Panc1 (cell line): Measurements from ENCODE around the gene NOL9. TPM values are rescaled to one million over a fixed set of nuclear protein-coding genes. Genes with fewer than 3 reads are reported as not detected.

Experiments used
- ATAC-seq: fragments of 200-7000 bp; cut with Tn5 transposase; 2 replicates; pipeline ENCODE4 v1.9.1; 2020; ENCODE audit warnings: mild to moderate bottlenecking, moderate library complexity
- BruUV-seq: library from RNA; stranded (reverse); fragments of 400-500 nt; replicated peaks from 2 replicates; lab custom pipeline; 2021; lab: Mats Ljungman, UMichigan
- CTCF ChIA-PET: fragments of 300-600 bp; sonication (Branson Sonifier 250); formaldehyde crosslinking; loops from one replicate; lab custom pipeline; 2022; ENCODE audit warnings: antibody characterized with exemption; lab: Charles Lee
- POLR2A ChIA-PET: fragments of 300-600 bp; sonication (Branson Sonifier 250); formaldehyde crosslinking; loops from one replicate; lab custom pipeline; 2022; ENCODE audit warnings: antibody characterized with exemption; lab: Charles Lee
- DNase-seq: peaks from one replicate; pipeline ENCODE4 v3.0.0-alpha.2; 2010; ENCODE audit warnings: low read depth, low spot score
- H3K27ac ChIP-seq: 2 replicates; pipeline ENCODE4 v1.5.1; 2011; ENCODE audit warnings: mild to moderate bottlenecking, low read length, inconsistent platforms
- H3K27me3 ChIP-seq: fragments of 200-500 bp; sonication (Bioruptor generic); 2 replicates; pipeline ENCODE4 v1.6.0; 2014; ENCODE audit warnings: low read length, inconsistent platforms; ENCODE audit not compliant: control insufficient read depth, insufficient read depth
- H3K36me3 ChIP-seq: fragments of 200-500 bp; sonication (Bioruptor generic); 2 replicates; pipeline ENCODE4 v1.5.1; 2014; ENCODE audit warnings: inconsistent platforms, mild to moderate bottlenecking, low read length, moderate library complexity; ENCODE audit not compliant: control insufficient read depth, insufficient read depth
- H3K4me1 ChIP-seq: 2 replicates; pipeline ENCODE4 v1.5.1; 2011; ENCODE audit warnings: inconsistent platforms, mild to moderate bottlenecking, low read length, moderate library complexity; ENCODE audit not compliant: control insufficient read depth, insufficient read depth
- H3K4me3 ChIP-seq, 2 experiments: 2 replicates each; pipeline ENCODE4 v1.5.1; 2011 to 2012; ENCODE audit warnings: low read depth in 2 of 2, low read length in 2 of 2, mild to moderate bottlenecking in 2 of 2, inconsistent platforms in 1 of 2, moderate library complexity in 1 of 2
- H3K9me3 ChIP-seq: fragments of 200-500 bp; sonication (Bioruptor generic); 2 replicates; pipeline ENCODE4 v1.5.1; 2014; ENCODE audit warnings: low read depth, mild to moderate bottlenecking, inconsistent platforms, low read length, moderate library complexity; ENCODE audit not compliant: control insufficient read depth, insufficient read depth
- CTCF ChIP-seq: fragments of 450-650 bp; IDR thresholded peaks from 2 replicates; pipeline ENCODE4 v1.5.1; 2017; ENCODE audit warnings: mild to moderate bottlenecking
- POLR2AphosphoS5 ChIP-seq: IDR thresholded peaks from 2 replicates; pipeline ENCODE4 v1.6.1; 2012; ENCODE audit warnings: mild to moderate bottlenecking, low read depth, low read length, moderate library complexity
- SIN3A ChIP-seq: IDR thresholded peaks from 2 replicates; pipeline ENCODE4 v1.6.1; 2012; ENCODE audit warnings: low read depth, mild to moderate bottlenecking, low read length, moderate library complexity, borderline replicate concordance; ENCODE audit not compliant: insufficient read depth
- TCF7L2 ChIP-seq: IDR thresholded peaks from 2 replicates; pipeline ENCODE4 v1.6.1; 2011; ENCODE audit warnings: mild to moderate bottlenecking, low read depth, low read length, inconsistent platforms
- in situ Hi-C: cut with HindIII; loops from 2 replicates; pipeline ENCODE4 v1.10.0; 2016; ENCODE audit warnings: low sequenced_read_pairs, low pct_unique_long_range_greater_than_20kb
- intact Hi-C: fragments of 100-400 bp; cut with micrococcal nuclease; formaldehyde crosslinking; loops from one replicate; pipeline ENCODE4 v1.10.0; 2022; ENCODE audit not compliant: unreplicated experiment
- total RNA-seq: library from RNA; stranded (reverse); gene quantifications from one replicate; pipeline ENCODE4 v1.2.1, GENCODE V29; 2021; ENCODE audit not compliant: unreplicated experiment
- TF ChIP-seq, protein P1 (sequence below), 2 experiments: IDR thresholded peaks; 2 replicates each; pipeline ENCODE4 v1.6.1; 2011 to 2012; ENCODE audit warnings: low read depth in 2 of 2, control low read depth in 1 of 2, low read length in 1 of 2, mild to moderate bottlenecking in 1 of 2, moderate library complexity in 1 of 2; ENCODE audit not compliant: insufficient read depth in 1 of 2

The NOL9 gene
- total RNA-seq, 1 experiment from 2014 or later = 46.4 TPM

DNA sequence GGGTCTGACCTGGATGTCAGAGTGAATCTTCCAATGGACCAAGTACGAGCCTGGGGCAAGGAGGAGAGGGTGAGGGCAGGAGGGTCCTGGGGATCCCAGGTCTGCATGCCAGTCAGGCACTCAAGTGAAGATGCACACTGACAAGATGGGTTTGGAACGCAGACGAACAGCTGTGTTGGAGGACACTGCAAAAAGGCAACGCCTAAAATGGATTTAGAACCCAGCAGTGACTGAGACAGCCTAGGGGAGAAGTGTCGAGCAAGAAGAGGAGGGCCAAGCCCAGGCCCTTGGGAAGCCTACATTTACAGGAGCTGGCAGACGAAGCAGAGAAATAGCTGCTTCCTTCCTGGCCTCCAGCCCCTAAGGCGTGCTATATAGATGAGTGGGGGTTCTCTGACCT lies 25.8 kb downstream of the NOL9 start:
- TF ChIP-seq, protein P1, sequence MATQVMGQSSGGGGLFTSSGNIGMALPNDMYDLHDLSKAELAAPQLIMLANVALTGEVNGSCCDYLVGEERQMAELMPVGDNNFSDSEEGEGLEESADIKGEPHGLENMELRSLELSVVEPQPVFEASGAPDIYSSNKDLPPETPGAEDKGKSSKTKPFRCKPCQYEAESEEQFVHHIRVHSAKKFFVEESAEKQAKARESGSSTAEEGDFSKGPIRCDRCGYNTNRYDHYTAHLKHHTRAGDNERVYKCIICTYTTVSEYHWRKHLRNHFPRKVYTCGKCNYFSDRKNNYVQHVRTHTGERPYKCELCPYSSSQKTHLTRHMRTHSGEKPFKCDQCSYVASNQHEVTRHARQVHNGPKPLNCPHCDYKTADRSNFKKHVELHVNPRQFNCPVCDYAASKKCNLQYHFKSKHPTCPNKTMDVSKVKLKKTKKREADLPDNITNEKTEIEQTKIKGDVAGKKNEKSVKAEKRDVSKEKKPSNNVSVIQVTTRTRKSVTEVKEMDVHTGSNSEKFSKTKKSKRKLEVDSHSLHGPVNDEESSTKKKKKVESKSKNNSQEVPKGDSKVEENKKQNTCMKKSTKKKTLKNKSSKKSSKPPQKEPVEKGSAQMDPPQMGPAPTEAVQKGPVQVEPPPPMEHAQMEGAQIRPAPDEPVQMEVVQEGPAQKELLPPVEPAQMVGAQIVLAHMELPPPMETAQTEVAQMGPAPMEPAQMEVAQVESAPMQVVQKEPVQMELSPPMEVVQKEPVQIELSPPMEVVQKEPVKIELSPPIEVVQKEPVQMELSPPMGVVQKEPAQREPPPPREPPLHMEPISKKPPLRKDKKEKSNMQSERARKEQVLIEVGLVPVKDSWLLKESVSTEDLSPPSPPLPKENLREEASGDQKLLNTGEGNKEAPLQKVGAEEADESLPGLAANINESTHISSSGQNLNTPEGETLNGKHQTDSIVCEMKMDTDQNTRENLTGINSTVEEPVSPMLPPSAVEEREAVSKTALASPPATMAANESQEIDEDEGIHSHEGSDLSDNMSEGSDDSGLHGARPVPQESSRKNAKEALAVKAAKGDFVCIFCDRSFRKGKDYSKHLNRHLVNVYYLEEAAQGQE (IDR thresholded peaks at IDR 0.05; ENCODE audit: insufficient read depth in 1 of 2, low read depth in 2 of 2, low read length in 1 of 2) = no peak
- no peak for TF ChIP-seq CTCF
- no peak for TF ChIP-seq TCF7L2
- no peak for TF ChIP-seq SIN3A
- TF ChIP-seq POLR2AphosphoS5 = no peak
- Histone ChIP-seq H3K4me3 (no peak overlapping the region), H3K36me3 (peaks cover 17% of the 10 kb centered on the region), H3K4me1 (no peaks in the 10 kb centered on the region), H3K27me3 (no peaks in the 10 kb centered on the region), H3K27ac (no peak overlapping the region), H3K9me3 (no peaks in the 10 kb centered on the region)
- intact Hi-C loops (no loop called here), in situ Hi-C loops (no loop called here)
- BruUV-seq = no TSS peak
- DNase-seq (no peak), ATAC-seq (no peak)
- POLR2A ChIA-PET = no interaction called here
- CTCF ChIA-PET = no interaction called here

DNA sequence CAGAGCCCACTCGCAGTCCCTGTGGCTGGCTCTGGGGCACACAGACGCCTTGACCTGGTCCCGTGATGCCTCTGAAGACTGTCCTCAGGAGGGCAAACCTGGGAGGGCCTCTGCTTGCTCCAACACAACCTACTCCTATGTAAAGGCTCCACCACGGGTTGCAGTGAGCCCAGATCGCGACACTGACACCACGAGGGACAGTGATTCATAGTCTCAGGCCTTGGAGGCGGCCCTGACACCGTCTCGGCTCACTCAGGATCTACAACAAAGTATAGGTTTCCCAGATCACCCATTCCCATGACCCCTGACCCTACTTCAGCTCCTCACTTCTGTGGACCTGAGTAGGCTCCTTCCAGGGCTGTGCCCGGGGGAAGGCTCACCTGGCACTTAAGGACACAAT lies 28.0 kb downstream of the NOL9 start:
- intact Hi-C loops = no loop called here
- BruUV-seq = no TSS peak
- no peaks in the 10 kb centered on the region for H3K4me1 ChIP-seq
- H3K27me3 ChIP-seq = no peaks in the 10 kb centered on the region
- TF ChIP-seq, protein P1 (IDR thresholded peaks at IDR 0.05; ENCODE audit: insufficient read depth in 1 of 2, low read depth in 2 of 2, low read length in 1 of 2) = no peak
- TF ChIP-seq CTCF (no peak), TCF7L2 (no peak), POLR2AphosphoS5 (no peak), SIN3A (no peak)
- H3K4me3 ChIP-seq = no peak overlapping the region
- H3K9me3 ChIP-seq = no peaks in the 10 kb centered on the region
- in situ Hi-C loops = no loop called here
- no peak for DNase-seq
- H3K36me3 ChIP-seq = peaks cover 4% of the 10 kb centered on the region
- no peak overlapping the region for H3K27ac ChIP-seq
- ChIA-PET POLR2A (no interaction called here), CTCF (no interaction called here)
- ATAC-seq = no peak
